GM12872 (cell line): Measurements from ENCODE around the gene MYH16.

Experiments used
- CTCF ChIP-seq: IDR thresholded peaks from 3 replicates; pipeline ENCODE4 v1.5.1; 2011; ENCODE audit warnings: low read depth, mild to moderate bottlenecking, low read length, moderate library complexity; ENCODE audit not compliant: insufficient read depth

Gene MYH16

GRCh38 chr7:99359465-99360154 lies 87.0 kb downstream of the MYH16 start:
- TF ChIP-seq CTCF, result no peak
